HepG2 (cell line): ENCODE results near the gene TBC1D22A. TPM values are rescaled to one million over a fixed set of nuclear protein-coding genes. Genes with fewer than 3 reads are reported as not detected.

Experiments
- CHD4 ChIP-seq: fragments of 200-600 bp; sonication (generic); IDR thresholded peaks from 2 replicates; pipeline ENCODE4 v1.7.0; 2017; ENCODE audit warnings: mild to moderate bottlenecking, low read length, borderline replicate concordance
- GABPB1 ChIP-seq: IDR thresholded peaks from 2 replicates; pipeline ENCODE4 v1.6.1; 2016; ENCODE audit warnings: mild to moderate bottlenecking, missing genetic modification reagents, moderate library complexity, missing compliant biosample characterization
- GLI4 ChIP-seq: sonication (generic); formaldehyde crosslinking; IDR thresholded peaks from 2 replicates; pipeline ENCODE4 v1.5.1; 2020; ENCODE audit warnings: missing genetic modification reagents, mild to moderate bottlenecking, moderate library complexity, borderline replicate concordance
- HMG20A ChIP-seq: IDR thresholded peaks from 2 replicates; pipeline ENCODE4 v1.6.1; 2016; ENCODE audit warnings: borderline replicate concordance
- MIXL1 ChIP-seq: IDR thresholded peaks from 2 replicates; pipeline ENCODE4 v1.6.1; 2016
- NKX3-1 ChIP-seq: sonication (generic); formaldehyde crosslinking; IDR thresholded peaks from 2 replicates; pipeline ENCODE4 v1.5.0; 2020; ENCODE audit warnings: missing genetic modification reagents
- RERE ChIP-seq: IDR thresholded peaks from 2 replicates; pipeline ENCODE4 v1.6.1; 2016; ENCODE audit warnings: low read depth, missing genetic modification reagents, missing compliant biosample characterization
- SKIL ChIP-seq: sonication (generic); formaldehyde crosslinking; IDR thresholded peaks from 2 replicates; pipeline ENCODE4 v1.8.0; 2022; ENCODE audit warnings: missing genetic modification reagents, mild to moderate bottlenecking, moderate library complexity, borderline replicate concordance
- SMARCE1 ChIP-seq: fragments of 450-650 bp; IDR thresholded peaks from 2 replicates; pipeline ENCODE4 v1.6.1; 2017; ENCODE audit warnings: borderline replicate concordance
- TOPORS ChIP-seq: sonication (generic); formaldehyde crosslinking; IDR thresholded peaks from 2 replicates; pipeline ENCODE4 v1.8.0; 2023; ENCODE audit warnings: mild to moderate bottlenecking, missing genetic modification reagents
- ZBTB44 ChIP-seq: sonication (generic); formaldehyde crosslinking; IDR thresholded peaks from 2 replicates; pipeline ENCODE4 v1.4.0; 2020; ENCODE audit warnings: missing genetic modification reagents
- ZFP1 ChIP-seq: IDR thresholded peaks from 2 replicates; pipeline ENCODE4 v1.6.1; 2016
- ZKSCAN8 ChIP-seq: IDR thresholded peaks from 2 replicates; pipeline ENCODE4 v1.6.1; 2016; ENCODE audit warnings: borderline replicate concordance, missing genetic modification reagents, missing compliant biosample characterization
- ZNF563 ChIP-seq: sonication (generic); formaldehyde crosslinking; IDR thresholded peaks from 2 replicates; pipeline ENCODE4 v1.8.0; 2022; ENCODE audit warnings: mild to moderate bottlenecking, moderate library complexity, missing genetic modification reagents
- polyA plus RNA-seq, 8 experiments: library from polyadenylated mRNA; depleted of rRNA in 3 of 8; stranded (reverse) in 7 of 8; unstranded in 1 of 8; fragments of >200 nt; fragmentation: Illumina TruSeq in 4 of 8; extraction: Trizol in 4 of 8; gene quantifications; 2 replicates each; pipeline versions ENCODE4 v1.2.1 to v1.2.3, GENCODE V29; 2011 to 2016; ENCODE audit warnings: low read depth in 4 of 8, missing spikeins in 1 of 8, mixed read lengths in 1 of 8; ENCODE audit not compliant: insufficient read depth in 1 of 8
- total RNA-seq, 5 experiments: library from RNA; depleted of rRNA; stranded (reverse); fragments of >200 nt; fragmentation: Illumina TruSeq; extraction: Trizol; gene quantifications; 2 replicates each; pipeline ENCODE4 v1.2.3, GENCODE V29; 2016; ENCODE audit warnings: low read depth in 1 of 5

TBC1D22A gene
- total and polyA plus RNA-seq, 2 of the 13 experiments (the other 11 are each of a cell fraction or from before 2014, with no cell fraction given): 17.3 to 18.0 TPM

- TF ChIP-seq ZNF563 (CRISPR knock-in tag) (peak; percentile 80; the same call in 1 of the 2 replicates), GLI4 (peak; percentile 55; the same call in 1 of the 2 replicates), NKX3-1 (no peak), MIXL1 (CRISPR knock-in tag) (peak; percentile 85; the same call in 1 of the 2 replicates), ZKSCAN8 (CRISPR knock-in tag) (0 out of 2 replicates have a peak, but pooled peaks have one; percentile 50), ZBTB44 (CRISPR knock-in tag) (no peak), RERE (peak; percentile 65; the same call in 1 of the 2 replicates), SMARCE1 (no peak), ZFP1 (CRISPR knock-in tag) (0 out of 2 replicates have a peak, but pooled peaks have one; percentile 62), GABPB1 (peak; percentile 79), HMG20A (CRISPR knock-in tag) (peak; percentile 85), SKIL (CRISPR knock-in tag) (peak; percentile 86; the same call in 1 of the 2 replicates), CHD4 (no peak), TOPORS (CRISPR knock-in tag) (0 out of 2 replicates have a peak, but pooled peaks have one; percentile 34)
These were observed 31.0 kb upstream of the TBC1D22A start (continued) for GRCh38 chr22:46731246-46732040.
